22Rv1 (cell line): ENCODE results near the gene PCBP2.

Experiments used
- ZFX ChIP-seq: fragments of 450-650 bp; IDR thresholded peaks from 2 replicates; pipeline ENCODE4 v1.6.1; 2017; ENCODE audit warnings: antibody characterized with exemption, borderline replicate concordance
- TF ChIP-seq, protein P1 (sequence below): fragments of 450-650 bp; IDR thresholded peaks from 2 replicates; pipeline ENCODE4 v1.5.1; 2017; ENCODE audit warnings: mild to moderate bottlenecking

- TF ChIP-seq, protein P1, sequence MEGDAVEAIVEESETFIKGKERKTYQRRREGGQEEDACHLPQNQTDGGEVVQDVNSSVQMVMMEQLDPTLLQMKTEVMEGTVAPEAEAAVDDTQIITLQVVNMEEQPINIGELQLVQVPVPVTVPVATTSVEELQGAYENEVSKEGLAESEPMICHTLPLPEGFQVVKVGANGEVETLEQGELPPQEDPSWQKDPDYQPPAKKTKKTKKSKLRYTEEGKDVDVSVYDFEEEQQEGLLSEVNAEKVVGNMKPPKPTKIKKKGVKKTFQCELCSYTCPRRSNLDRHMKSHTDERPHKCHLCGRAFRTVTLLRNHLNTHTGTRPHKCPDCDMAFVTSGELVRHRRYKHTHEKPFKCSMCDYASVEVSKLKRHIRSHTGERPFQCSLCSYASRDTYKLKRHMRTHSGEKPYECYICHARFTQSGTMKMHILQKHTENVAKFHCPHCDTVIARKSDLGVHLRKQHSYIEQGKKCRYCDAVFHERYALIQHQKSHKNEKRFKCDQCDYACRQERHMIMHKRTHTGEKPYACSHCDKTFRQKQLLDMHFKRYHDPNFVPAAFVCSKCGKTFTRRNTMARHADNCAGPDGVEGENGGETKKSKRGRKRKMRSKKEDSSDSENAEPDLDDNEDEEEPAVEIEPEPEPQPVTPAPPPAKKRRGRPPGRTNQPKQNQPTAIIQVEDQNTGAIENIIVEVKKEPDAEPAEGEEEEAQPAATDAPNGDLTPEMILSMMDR, result no peak
- TF ChIP-seq ZFX, result no peak
Observed at GRCh38 chr12:53483979-53484377, 32.1 kb downstream of the PCBP2 start.
